ENCODE data around the gene KCNG2. TPM values are rescaled to one million over a fixed set of nuclear protein-coding genes. Genes with fewer than 3 reads are reported as not detected.

Gene KCNG2
- total RNA-seq, 2 experiments from 2014 or later, result not detected

DNA sequence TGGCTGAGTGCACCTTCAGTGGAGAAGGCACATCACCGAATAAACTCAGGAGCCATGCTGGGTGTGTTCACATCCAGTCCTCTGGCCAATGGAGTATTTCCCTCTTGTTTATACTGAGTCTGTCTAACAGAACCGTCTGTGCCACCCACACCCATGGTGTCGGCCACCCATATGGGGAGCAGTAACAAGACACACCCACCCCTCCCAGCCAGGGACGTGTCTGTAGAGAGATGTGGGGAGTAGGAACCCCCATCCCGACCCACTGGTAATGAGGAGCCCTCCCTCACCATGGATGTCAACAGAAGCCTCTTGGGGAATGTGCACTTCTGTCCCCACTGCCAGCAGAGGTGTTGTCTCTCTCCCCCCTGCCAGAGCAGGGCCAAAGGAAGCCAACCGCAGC is 37.1 kb downstream of the KCNG2 start:
- H3K4me1 Mint-ChIP-seq (ENCODE audit: low read depth), result no peaks in the 10 kb centered on the region
- peaks cover 30% of the 10 kb centered on the region for H3K27me3 Mint-ChIP-seq
- intact Hi-C loops (cut with micrococcal nuclease), result no loop called here
- ChIA-PET POLR2A (no interaction called here), CTCF (no interaction called here)
- H3K27ac Mint-ChIP-seq, result no peak overlapping the region
- no peak for DNase-seq
- no peaks in the 10 kb centered on the region for H3K9me3 Mint-ChIP-seq
- H3K4me3 Mint-ChIP-seq, result no peak overlapping the region
- H3K36me3 Mint-ChIP-seq, result no peaks in the 10 kb centered on the region

DNA sequence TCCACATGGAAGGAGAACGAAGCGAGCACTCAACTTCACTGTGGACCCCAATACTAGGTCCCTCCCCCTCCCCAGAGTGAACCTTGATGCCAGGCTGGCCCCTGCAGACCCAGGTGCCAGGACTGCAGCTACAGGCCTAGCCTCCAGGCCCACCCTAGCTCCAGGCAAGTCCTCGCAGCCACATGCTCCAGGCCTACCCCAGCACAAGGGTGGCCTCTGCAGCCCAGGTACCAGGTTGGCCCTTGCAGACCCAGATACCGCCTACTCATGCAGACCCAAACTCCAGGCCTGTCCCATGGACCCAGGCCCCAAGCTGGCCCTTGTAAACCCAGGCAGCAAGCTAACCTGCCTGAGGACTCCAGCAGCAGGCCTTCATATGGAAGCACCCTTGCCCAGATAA is 44.2 kb downstream of the KCNG2 start:
- CTCF ChIA-PET, result no interaction called here
- no peak for DNase-seq
- intact Hi-C loops (cut with micrococcal nuclease), result no loop called here
- Mint-ChIP-seq H3K27ac (no peak overlapping the region), H3K36me3 (no peaks in the 10 kb centered on the region), H3K4me1 (ENCODE audit: low read depth) (no peaks in the 10 kb centered on the region), H3K9me3 (no peaks in the 10 kb centered on the region), H3K4me3 (no peak overlapping the region), H3K27me3 (peaks cover 9% of the 10 kb centered on the region)
- POLR2A ChIA-PET, result no interaction called here

DNA sequence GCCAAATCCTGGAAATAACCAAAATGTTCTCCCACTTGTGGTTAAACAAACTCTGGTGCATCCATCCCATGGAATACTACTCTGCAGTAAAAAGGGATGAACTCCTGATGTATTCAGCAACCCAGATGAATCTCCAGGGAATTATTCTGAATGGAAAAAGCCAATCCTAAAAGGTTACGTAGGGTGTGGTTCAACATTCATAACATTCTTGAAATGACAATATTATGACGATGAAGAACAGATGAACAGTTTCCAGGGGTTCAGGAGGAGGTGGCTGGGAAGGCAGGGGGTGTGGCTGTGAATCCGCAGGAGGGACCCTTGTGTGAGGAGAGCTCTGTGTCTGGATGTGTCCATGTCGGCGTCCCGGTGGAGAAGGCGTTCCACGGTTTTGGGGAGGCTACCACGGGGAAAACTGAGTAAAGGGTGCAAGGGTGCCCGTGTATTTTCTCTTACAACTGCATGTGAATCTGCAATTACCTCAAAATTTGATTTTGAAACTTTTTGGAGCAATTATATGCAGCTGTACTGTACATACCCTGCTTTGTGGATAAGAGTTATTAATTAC is 47.3 kb downstream of the KCNG2 start:
- Mint-ChIP-seq H3K27me3 (peaks cover 1% of the 10 kb centered on the region), H3K27ac (no peak overlapping the region), H3K36me3 (no peaks in the 10 kb centered on the region), H3K4me3 (no peak overlapping the region), H3K9me3 (no peaks in the 10 kb centered on the region), H3K4me1 (ENCODE audit: low read depth) (no peaks in the 10 kb centered on the region)
- no peak for DNase-seq
- ChIA-PET CTCF (no interaction called here), POLR2A (no interaction called here)
- intact Hi-C loops (cut with micrococcal nuclease), result no loop called here

DNA sequence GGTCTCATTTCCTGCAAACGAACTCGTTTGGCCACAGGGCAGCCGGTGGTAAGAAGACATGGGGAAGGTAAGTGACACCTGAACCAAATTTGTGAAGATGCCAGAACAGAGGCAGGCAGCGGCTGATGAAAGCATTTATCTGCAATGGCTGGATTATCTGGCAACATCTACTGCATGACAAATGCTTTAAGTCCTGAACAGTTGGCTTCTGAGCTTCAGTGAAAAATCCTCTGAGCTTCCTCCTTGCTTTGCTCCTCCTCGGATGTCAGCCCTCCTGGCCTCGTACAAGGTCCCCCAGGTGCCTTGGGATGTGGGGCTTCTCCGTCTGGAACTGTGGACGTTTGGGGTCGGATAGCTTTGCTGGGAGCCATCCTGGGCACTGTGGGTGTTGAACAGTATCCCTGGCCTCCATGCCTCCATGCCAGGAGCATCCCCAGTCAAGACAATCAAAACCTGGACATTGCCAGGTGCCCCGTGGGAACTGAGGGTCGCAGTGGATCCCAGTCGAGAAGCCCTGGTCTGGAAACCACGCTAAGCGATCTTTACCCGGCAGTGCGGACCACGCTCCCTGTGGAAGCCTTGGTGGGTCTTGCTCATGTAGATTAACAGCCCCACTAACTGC is 49.3 kb downstream of the KCNG2 start:
- Mint-ChIP-seq H3K36me3 (no peaks in the 10 kb centered on the region), H3K9me3 (no peaks in the 10 kb centered on the region), H3K27ac (no peak overlapping the region), H3K4me1 (ENCODE audit: low read depth) (no peaks in the 10 kb centered on the region), H3K27me3 (no peaks in the 10 kb centered on the region), H3K4me3 (no peak overlapping the region)
- ChIA-PET CTCF (no interaction called here), POLR2A (no interaction called here)
- DNase-seq, result no peak
- intact Hi-C loops (cut with micrococcal nuclease), result no loop called here

- Mint-ChIP-seq H3K4me1 (ENCODE audit: low read depth) (no peaks in the 10 kb centered on the region), H3K36me3 (no peaks in the 10 kb centered on the region), H3K27ac (no peak overlapping the region), H3K9me3 (no peaks in the 10 kb centered on the region), H3K27me3 (no peaks in the 10 kb centered on the region), H3K4me3 (no peak overlapping the region)
- no peak for DNase-seq
- CTCF ChIA-PET, result no interaction called here
- intact Hi-C loops (cut with micrococcal nuclease), result no loop called here
- POLR2A ChIA-PET, result no interaction called here
Measured at GRCh38 chr18:79847606-79848293, 50.0 kb downstream of the KCNG2 start.

GRCh38 chr18:79848294-79848578 is 50.5 kb downstream of the KCNG2 start:
- H3K9me3 Mint-ChIP-seq, result no peaks in the 10 kb centered on the region
- no peaks in the 10 kb centered on the region for H3K27me3 Mint-ChIP-seq
- no peak for DNase-seq
- no peak overlapping the region for H3K4me3 Mint-ChIP-seq
- CTCF ChIA-PET, result no interaction called here
- H3K4me1 Mint-ChIP-seq (ENCODE audit: low read depth), result no peaks in the 10 kb centered on the region
- no peak overlapping the region for H3K27ac Mint-ChIP-seq
- no peaks in the 10 kb centered on the region for H3K36me3 Mint-ChIP-seq
- POLR2A ChIA-PET, result no interaction called here
- intact Hi-C loops (cut with micrococcal nuclease), result no loop called here

GRCh38 chr18:79848579-79849327 is 51.0 kb downstream of the KCNG2 start:
- ChIA-PET POLR2A (no interaction called here), CTCF (no interaction called here)
- intact Hi-C loops (cut with micrococcal nuclease), result no loop called here
- Mint-ChIP-seq H3K27me3 (no peaks in the 10 kb centered on the region), H3K27ac (no peak overlapping the region), H3K4me3 (no peak overlapping the region), H3K4me1 (ENCODE audit: low read depth) (no peaks in the 10 kb centered on the region), H3K36me3 (no peaks in the 10 kb centered on the region), H3K9me3 (no peaks in the 10 kb centered on the region)
- no peak for DNase-seq

GRCh38 chr18:79849328-79850207 is 51.8 kb downstream of the KCNG2 start:
- intact Hi-C loops (cut with micrococcal nuclease), result no loop called here
- DNase-seq, result no peak
- no peaks in the 10 kb centered on the region for H3K9me3 Mint-ChIP-seq
- ChIA-PET POLR2A (no interaction called here), CTCF (no interaction called here)
- H3K36me3 Mint-ChIP-seq, result no peaks in the 10 kb centered on the region
- H3K4me3 Mint-ChIP-seq, result no peak overlapping the region
- H3K4me1 Mint-ChIP-seq (ENCODE audit: low read depth), result no peaks in the 10 kb centered on the region
- H3K27me3 Mint-ChIP-seq, result no peaks in the 10 kb centered on the region
- H3K27ac Mint-ChIP-seq, result no peak overlapping the region

DNA sequence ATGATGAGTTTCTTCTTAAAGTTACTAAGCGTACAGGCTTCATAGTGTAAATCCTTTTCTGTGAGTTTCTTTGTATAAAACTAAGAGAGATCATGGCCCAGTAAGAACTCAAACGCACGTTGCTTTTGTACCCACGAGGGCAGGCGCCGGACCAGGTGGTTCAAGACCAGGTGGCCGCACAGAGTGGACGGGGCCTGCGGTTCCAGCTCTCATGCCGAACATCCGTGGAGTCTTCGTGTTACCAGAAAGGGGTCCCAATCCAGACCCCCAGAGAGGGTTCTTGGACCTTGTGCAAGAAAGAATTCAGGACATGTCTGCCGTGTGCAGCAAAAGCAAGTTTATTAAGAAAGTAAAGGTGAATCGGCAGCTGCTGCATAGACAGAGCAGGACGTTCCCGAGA is 53.0 kb downstream of the KCNG2 start:
- no peaks in the 10 kb centered on the region for H3K4me1 Mint-ChIP-seq (ENCODE audit: low read depth)
- no peak overlapping the region for H3K27ac Mint-ChIP-seq
- no peaks in the 10 kb centered on the region for H3K9me3 Mint-ChIP-seq
- H3K36me3 Mint-ChIP-seq, result no peaks in the 10 kb centered on the region
- POLR2A ChIA-PET, result no interaction called here
- DNase-seq, result no peak
- peaks cover 4% of the 10 kb centered on the region for H3K27me3 Mint-ChIP-seq
- intact Hi-C loops (cut with micrococcal nuclease), result no loop called here
- H3K4me3 Mint-ChIP-seq, result no peak overlapping the region
- CTCF ChIA-PET, result no interaction called here

GRCh38 chr18:79851489-79851888 is 53.8 kb downstream of the KCNG2 start:
- ChIA-PET POLR2A (no interaction called here), CTCF (no interaction called here)
- H3K27me3 Mint-ChIP-seq, result peaks cover 5% of the 10 kb centered on the region
- no peaks in the 10 kb centered on the region for H3K36me3 Mint-ChIP-seq
- no peak overlapping the region for H3K27ac Mint-ChIP-seq
- no peak overlapping the region for H3K4me3 Mint-ChIP-seq
- intact Hi-C loops (cut with micrococcal nuclease), result no loop called here
- H3K4me1 Mint-ChIP-seq (ENCODE audit: low read depth), result no peaks in the 10 kb centered on the region
- DNase-seq, result no peak
- H3K9me3 Mint-ChIP-seq, result no peaks in the 10 kb centered on the region

GRCh38 chr18:79851950-79852349 is 54.2 kb downstream of the KCNG2 start:
- no peaks in the 10 kb centered on the region for H3K4me1 Mint-ChIP-seq (ENCODE audit: low read depth)
- CTCF ChIA-PET, result no interaction called here
- no peaks in the 10 kb centered on the region for H3K36me3 Mint-ChIP-seq
- H3K4me3 Mint-ChIP-seq, result no peak overlapping the region
- no peaks in the 10 kb centered on the region for H3K9me3 Mint-ChIP-seq
- no peak for DNase-seq
- POLR2A ChIA-PET, result no interaction called here
- peaks cover 5% of the 10 kb centered on the region for H3K27me3 Mint-ChIP-seq
- H3K27ac Mint-ChIP-seq, result no peak overlapping the region
- intact Hi-C loops (cut with micrococcal nuclease), result no loop called here

GRCh38 chr18:79852561-79853302 is 55.0 kb downstream of the KCNG2 start:
- H3K27ac Mint-ChIP-seq, result no peak overlapping the region
- ChIA-PET POLR2A (no interaction called here), CTCF (no interaction called here)
- peaks cover 10% of the 10 kb centered on the region for H3K27me3 Mint-ChIP-seq
- H3K4me3 Mint-ChIP-seq, result no peak overlapping the region
- intact Hi-C loops (cut with micrococcal nuclease), result no loop called here
- no peaks in the 10 kb centered on the region for H3K9me3 Mint-ChIP-seq
- H3K36me3 Mint-ChIP-seq, result no peaks in the 10 kb centered on the region
- no peaks in the 10 kb centered on the region for H3K4me1 Mint-ChIP-seq (ENCODE audit: low read depth)
- no peak for DNase-seq

Data from activated CD4-positive, alpha-beta memory T cell treated with anti-CD3 and anti-CD28 coated beads for 36 hours (primary cell).